Breast epithelium (tissue), 4 donors: ENCODE results near the gene GALNT8. TPM values are rescaled to one million over a fixed set of nuclear protein-coding genes. Genes with fewer than 3 reads are reported as not detected.

ENCODE experiments used
- DNase-seq, 2 donors: peaks; one replicate each; pipeline ENCODE4 v3.0.0-alpha.2; 2019; ENCODE audit warnings: low spot score in 2 of 2
- H3K27ac ChIP-seq, 2 donors: fragments of 200-600 bp; sonication (generic) in 1 of 2; one replicate each; pipeline ENCODE4 v1.5.1; 2016 to 2019; ENCODE audit warnings: mild to moderate bottlenecking in 1 of 2
- H3K27me3 ChIP-seq, 2 donors: fragments of 200-600 bp; sonication (generic) in 1 of 2; one replicate each; pipeline versions ENCODE4 v1.5.1 to v1.6.0; 2017 to 2019; ENCODE audit warnings: control low read depth in 1 of 2, mild to moderate bottlenecking in 1 of 2
- H3K36me3 ChIP-seq: fragments of 200-600 bp; one replicate; pipeline ENCODE4 v1.5.1; 2019
- H3K4me1 ChIP-seq, 2 donors: fragments of 200-600 bp; sonication (generic); one replicate each; pipeline ENCODE4 v1.5.1; 2016 to 2019; ENCODE audit warnings: control low read depth in 1 of 2
- H3K4me3 ChIP-seq, 3 donors: fragments of 200-600 bp; sonication (generic); 1 replicate in 2 of 3; 2 replicates in 1 of 3; pipeline ENCODE4 v1.5.1; 2016 to 2019; ENCODE audit warnings: mild to moderate bottlenecking in 3 of 3, moderate library complexity in 2 of 3
- H3K9me3 ChIP-seq, 2 donors: fragments of 200-600 bp; sonication (generic) in 1 of 2; one replicate each; pipeline ENCODE4 v1.5.1; 2016 to 2019; ENCODE audit warnings: control low read depth in 1 of 2
- CTCF ChIP-seq, 3 donors: fragments of 450-650 bp; IDR thresholded peaks; one replicate each; pipeline ENCODE4 v1.5.1; 2016 to 2017; ENCODE audit warnings: antibody characterized with exemption in 3 of 3, mild to moderate bottlenecking in 3 of 3, moderate library complexity in 3 of 3
- POLR2A ChIP-seq: fragments of 450-650 bp; IDR thresholded peaks from one replicate; pipeline ENCODE4 v1.6.1; 2016; ENCODE audit warnings: antibody characterized with exemption, mild to moderate bottlenecking, moderate library complexity
- POLR2AphosphoS5 ChIP-seq, 3 donors: sonication (generic); formaldehyde crosslinking; IDR thresholded peaks; one replicate each; pipeline ENCODE4 v1.6.1; 2017; ENCODE audit warnings: antibody characterized with exemption in 3 of 3
- intact Hi-C: fragments of 100-400 bp; cut with DNase I; formaldehyde crosslinking; loops from one replicate; pipeline ENCODE4 v1.15.1; 2023; ENCODE audit warnings: low total_unique reads
- total RNA-seq, 3 donors: library from RNA; depleted of rRNA; stranded (reverse); fragments of >200 nt; gene quantifications; one replicate each; pipeline ENCODE4 v1.1.0, GENCODE V29; 2016

GALNT8 gene
- total RNA-seq, 3 donors from 2014 or later: 1.3 to 2.7 (median 1.6) TPM

GRCh38 chr12:4791497-4791896 lies 71.3 kb downstream of the GALNT8 start:
- DNase-seq: no peak
- no peaks in the 10 kb centered on the region for H3K4me1 ChIP-seq
- TF ChIP-seq CTCF (IDR thresholded peaks at IDR 0.05) (no peak), POLR2A (no peak), POLR2AphosphoS5 (IDR thresholded peaks at IDR 0.05) (no peak)
- H3K36me3 ChIP-seq: no peaks in the 10 kb centered on the region
- intact Hi-C loops: no loop called here
- peaks cover 0 to 4% of the 10 kb centered on the region in 2 donors for H3K27me3 ChIP-seq
- no peak overlapping the region for H3K27ac ChIP-seq
- H3K9me3 ChIP-seq: no peaks in the 10 kb centered on the region
- no peak overlapping the region for H3K4me3 ChIP-seq

DNA sequence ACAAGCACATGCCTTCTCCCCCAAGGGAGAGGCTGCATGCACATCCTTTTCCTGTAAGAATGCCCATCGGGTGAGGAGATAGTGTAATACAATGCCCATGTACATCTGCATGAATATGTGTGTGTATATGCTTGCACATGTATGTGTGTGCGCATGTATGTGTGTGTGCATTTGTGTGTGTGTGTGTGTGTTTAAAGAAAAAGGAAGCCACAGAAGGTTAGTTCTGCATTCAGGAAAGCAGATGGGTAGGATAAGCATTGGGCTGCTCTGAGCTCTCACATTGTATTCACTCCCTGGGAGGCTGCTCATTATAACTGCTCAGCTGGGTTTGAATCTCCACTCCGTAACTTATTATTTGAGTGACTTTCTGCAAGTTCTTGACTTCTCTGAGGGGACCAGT lies 74.3 kb downstream of the GALNT8 start:
- H3K9me3 ChIP-seq: no peaks in the 10 kb centered on the region
- TF ChIP-seq CTCF (IDR thresholded peaks at IDR 0.05) (no peak), POLR2AphosphoS5 (IDR thresholded peaks at IDR 0.05) (no peak), POLR2A (no peak)
- no peaks in the 10 kb centered on the region for H3K27me3 ChIP-seq
- no peak overlapping the region for H3K27ac ChIP-seq
- no peak overlapping the region for H3K4me3 ChIP-seq
- intact Hi-C loops: no loop called here
- no peaks in the 10 kb centered on the region for H3K4me1 ChIP-seq
- H3K36me3 ChIP-seq: no peaks in the 10 kb centered on the region
- no peak for DNase-seq

- no peak for TF ChIP-seq POLR2AphosphoS5 (IDR thresholded peaks at IDR 0.05)
- no peaks in the 10 kb centered on the region for H3K36me3 ChIP-seq
- H3K4me3 ChIP-seq: no peak overlapping the region
- H3K27me3 ChIP-seq: no peaks in the 10 kb centered on the region
- H3K9me3 ChIP-seq: no peaks in the 10 kb centered on the region
- DNase-seq: no peak
- H3K4me1 ChIP-seq: no peaks in the 10 kb centered on the region
- intact Hi-C loops: no loop called here
- H3K27ac ChIP-seq: no peak overlapping the region
These were observed 76.0 kb downstream of the GALNT8 start for GRCh38 chr12:4796216-4796615.

- no peak overlapping the region for H3K27ac ChIP-seq
- TF ChIP-seq POLR2AphosphoS5 (IDR thresholded peaks at IDR 0.05) (no peak), POLR2A (no peak), CTCF (IDR thresholded peaks at IDR 0.05) (no peak)
- H3K36me3 ChIP-seq: no peaks in the 10 kb centered on the region
- H3K4me1 ChIP-seq: no peaks in the 10 kb centered on the region
- intact Hi-C loops: no loop called here
- no peaks in the 10 kb centered on the region for H3K9me3 ChIP-seq
- H3K4me3 ChIP-seq: no peak overlapping the region
- H3K27me3 ChIP-seq: no peaks in the 10 kb centered on the region
- no peak for DNase-seq
These were observed 76.7 kb downstream of the GALNT8 start for GRCh38 chr12:4796694-4797482.

DNA sequence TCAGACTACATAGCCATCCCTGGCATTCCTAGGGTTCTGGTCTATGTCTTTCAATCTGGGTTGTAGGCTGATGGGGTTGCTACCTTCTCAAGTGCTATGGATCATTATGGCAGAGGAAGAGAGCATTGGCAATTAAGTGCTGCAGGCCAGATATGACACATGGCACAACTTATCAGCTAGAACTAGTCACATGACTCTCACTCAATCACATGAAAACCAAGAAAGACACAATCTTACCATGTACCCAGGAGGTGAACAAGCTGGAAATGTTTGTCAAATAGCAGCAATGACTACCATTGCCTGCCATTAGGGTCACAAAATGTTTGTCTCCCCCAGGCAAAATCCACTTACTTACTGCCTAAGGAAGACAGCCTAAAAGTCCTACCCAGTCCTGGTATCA lies 80.4 kb downstream of the GALNT8 start:
- DNase-seq: no peak
- TF ChIP-seq POLR2A: no peak
- no peak for TF ChIP-seq POLR2AphosphoS5 (IDR thresholded peaks at IDR 0.05)
- no peak for TF ChIP-seq CTCF (IDR thresholded peaks at IDR 0.05)
- intact Hi-C loops: no loop called here

More for the DNA sequence above, 80.4 kb downstream of the GALNT8 start:
- Histone ChIP-seq H3K27ac (no peak overlapping the region), H3K27me3 (no peaks in the 10 kb centered on the region), H3K4me1 (no peaks in the 10 kb centered on the region), H3K9me3 (no peaks in the 10 kb centered on the region), H3K36me3 (no peaks in the 10 kb centered on the region), H3K4me3 (no peak overlapping the region)
